B cell (primary cell): Measurements from ENCODE around the gene RBM17. TPM values are rescaled to one million over a fixed set of nuclear protein-coding genes. Genes with fewer than 3 reads are reported as not detected.

ENCODE experiments used
- ATAC-seq: fragments of 200-7000 bp; cut with Tn5 transposase; one replicate; pipeline ENCODE4 v1.10.0; 2021; ENCODE audit warnings: low read depth, mild to moderate bottlenecking, moderate number of reproducible peaks, moderate library complexity
- CTCF ChIA-PET: fragments of 350-600 bp; sonication (Branson Sonifier 250); formaldehyde crosslinking; loops from one replicate; lab custom pipeline; 2021; ENCODE audit warnings: antibody characterized with exemption, inconsistent platforms; lab: Charles Lee
- POLR2A ChIA-PET: fragments of 350-600 bp; sonication (Branson Sonifier 250); formaldehyde crosslinking; loops from one replicate; lab custom pipeline; 2021; ENCODE audit warnings: antibody characterized with exemption; lab: Charles Lee
- DNase-seq: peaks from one replicate; pipeline ENCODE4 v3.0.0; 2013
- H2AFZ ChIP-seq: 2 replicates; pipeline ENCODE4 v1.6.1; 2012; ENCODE audit warnings: mild to moderate bottlenecking, low read depth, low read length; ENCODE audit not compliant: insufficient read depth, poor library complexity, severe bottlenecking
- H3K27ac ChIP-seq, 2 donors: 1 replicate in 1 of 2; 2 replicates in 1 of 2; pipeline ENCODE4 v1.5.1; 2012 to 2013; ENCODE audit warnings: low read length in 2 of 2, mild to moderate bottlenecking in 2 of 2, moderate library complexity in 1 of 2
- H3K27me3 ChIP-seq, 4 experiments: fragments of 200-600 bp in 1 of 4; sonication (generic) in 1 of 4; replicated peaks in 1 of 4; 1 replicate in 2 of 4; 2 replicates in 2 of 4; pipeline versions ENCODE4 v1.6.1 to v1.7.0; 2013 to 2016; ENCODE audit warnings: low read length in 3 of 4, mild to moderate bottlenecking in 2 of 4, mixed read lengths in 1 of 4, moderate library complexity in 1 of 4; ENCODE audit not compliant: insufficient read depth in 4 of 4, control insufficient read depth in 3 of 4; ENCODE audit errors: control extremely low read depth in 1 of 4
- H3K36me3 ChIP-seq, 2 experiments: replicated peaks in 1 of 2; 1 replicate in 1 of 2; 2 replicates in 1 of 2; pipeline versions ENCODE4 v1.6.1 to v1.7.1; 2013; ENCODE audit warnings: low read length in 1 of 2; ENCODE audit not compliant: insufficient read depth in 2 of 2, control insufficient read depth in 1 of 2; ENCODE audit errors: control extremely low read depth in 1 of 2, extremely low read depth in 1 of 2
- H3K4me1 ChIP-seq, 2 donors: fragments of 200-600 bp in 1 of 2; sonication (generic) in 1 of 2; 1 replicate in 1 of 2; 2 replicates in 1 of 2; pipeline versions ENCODE4 v1.5.1 to v1.6.1; 2013 to 2017; ENCODE audit warnings: low read length in 2 of 2; ENCODE audit not compliant: control insufficient read depth in 2 of 2, insufficient read depth in 2 of 2
- H3K4me2 ChIP-seq: replicated peaks from 2 replicates; pipeline ENCODE3; 2012; ENCODE audit warnings: mild to moderate bottlenecking, low read depth, low read length; ENCODE audit not compliant: poor library complexity, severe bottlenecking
- H3K4me3 ChIP-seq, 5 experiments: fragments of 200-600 bp in 1 of 5; sonication (generic) in 1 of 5; 1 replicate in 3 of 5; 2 replicates in 2 of 5; pipeline versions ENCODE4 v1.5.1 to v1.7.0; 2011 to 2016; ENCODE audit warnings: low read length in 4 of 5, mild to moderate bottlenecking in 4 of 5, low read depth in 2 of 5, control low read depth in 1 of 5, moderate library complexity in 1 of 5; ENCODE audit not compliant: insufficient read depth in 1 of 5; ENCODE audit errors: control extremely low read depth in 1 of 5, extremely low read depth in 1 of 5
- H3K79me2 ChIP-seq: fragments of 200-600 bp; sonication (generic); one replicate; pipeline ENCODE4 v1.6.0; 2016; ENCODE audit warnings: low read length; ENCODE audit not compliant: control insufficient read depth, insufficient read depth
- H3K9ac ChIP-seq: fragments of 200-600 bp; sonication (generic); 2 replicates; pipeline ENCODE4 v1.6.1; 2017; ENCODE audit warnings: mild to moderate bottlenecking, low read length, moderate library complexity
- H3K9me3 ChIP-seq, 3 donors: one replicate each; pipeline versions ENCODE4 v1.6.1 to v1.7.1; 2013; ENCODE audit warnings: low read length in 2 of 3; ENCODE audit not compliant: control insufficient read depth in 2 of 3, insufficient read depth in 1 of 3; ENCODE audit errors: control extremely low read depth in 1 of 3
- H4K20me1 ChIP-seq: 2 replicates; pipeline ENCODE4 v1.6.0; 2012; ENCODE audit warnings: mild to moderate bottlenecking, low read length; ENCODE audit not compliant: insufficient read depth, control insufficient read depth, poor library complexity, severe bottlenecking
- H3K27ac Mint-ChIP-seq: one replicate; pipeline ENCODE4 v1.8.0; 2021; ENCODE audit warnings: mixed read lengths
- H3K27me3 Mint-ChIP-seq: one replicate; pipeline ENCODE4 v1.8.0; 2021; ENCODE audit warnings: mixed read lengths
- H3K4me1 Mint-ChIP-seq: one replicate; pipeline ENCODE4 v1.8.0; 2021; ENCODE audit warnings: mixed read lengths
- H3K4me3 Mint-ChIP-seq: one replicate; pipeline ENCODE4 v1.8.0; 2021; ENCODE audit warnings: mixed read lengths
- H3K9me3 Mint-ChIP-seq: one replicate; pipeline ENCODE4 v1.8.0; 2022; ENCODE audit warnings: mixed read lengths; ENCODE audit not compliant: insufficient read depth
- EZH2 ChIP-seq: IDR thresholded peaks from 2 replicates; pipeline ENCODE4 v1.6.1; 2012; ENCODE audit warnings: borderline replicate concordance, low read depth, mild to moderate bottlenecking, moderate library complexity, low read length; ENCODE audit not compliant: insufficient read depth, poor library complexity, severe bottlenecking
- WGBS: methylation state at CpG from one replicate; pipeline ENCODE4 v1.1.5; 2013; ENCODE audit warnings: missing lambda C conversion rate; ENCODE audit not compliant: insufficient coverage; 5-methylcytosine and 5-hydroxymethylcytosine counted together
- intact Hi-C: fragments of 100-400 bp; cut with micrococcal nuclease; formaldehyde crosslinking; loops from one replicate; pipeline ENCODE4 v1.10.0; 2022
- polyA plus RNA-seq: library from polyadenylated mRNA; depleted of rRNA; stranded (reverse); fragments of >200 nt; gene quantifications from 2 replicates; pipeline ENCODE4 v1.2.3, GENCODE V29; 2012
- total RNA-seq, 2 donors: library from RNA; stranded (reverse); fragments of 120-200 nt in 1 of 2; gene quantifications; 1 replicate in 1 of 2; 2 replicates in 1 of 2; pipeline versions ENCODE4 v1.2.3 to v1.2.4, GENCODE V29; 2013 to 2022
- TF ChIP-seq, protein P1 (sequence below): fragments of 200-600 bp; IDR thresholded peaks from one replicate; pipeline ENCODE4 v1.8.0; 2022; ENCODE audit warnings: antibody characterized with exemption, mild to moderate bottlenecking

Gene RBM17
- total and polyA plus RNA-seq, 2 donors (not counting 1 experiment from before 2014, with no cell fraction given) = 34.7 to 168 TPM

DNA sequence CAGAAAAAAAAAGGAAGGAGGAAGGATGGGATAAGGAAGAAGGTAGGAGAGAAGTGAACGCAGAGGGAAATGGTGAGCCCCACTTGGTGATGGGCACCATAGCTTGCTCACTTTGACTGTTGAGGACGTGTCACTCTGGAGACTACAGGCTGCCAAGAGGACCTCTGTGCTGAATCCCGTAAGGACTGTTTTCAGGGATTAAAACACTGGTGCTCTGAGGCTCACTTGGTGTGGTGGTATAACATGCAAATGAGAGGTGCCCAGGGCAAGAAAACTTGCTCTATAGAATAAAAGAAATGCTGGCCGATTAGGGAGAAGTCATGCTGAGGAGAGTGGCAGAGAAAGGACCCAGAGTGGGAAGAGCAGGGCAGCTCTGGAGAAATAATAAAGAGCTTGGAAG lies 21.4 kb upstream of the RBM17 start:
- Histone ChIP-seq H3K9ac (no peak overlapping the region), H2AFZ (peak overlapping the region; percentile 7), H3K27ac (no peak overlapping the region), H3K27me3 (no peaks in the 10 kb centered on the region), H3K9me3 (no peaks in the 10 kb centered on the region), H3K36me3 (no peaks in the 10 kb centered on the region), H3K4me3 (no peak overlapping the region), H3K4me1 (peaks cover 55 to 58% of the 10 kb centered on the region in 2 donors), H3K79me2 (no peaks in the 10 kb centered on the region), H3K4me2 (no peak overlapping the region), H4K20me1 (no peaks in the 10 kb centered on the region)
- Mint-ChIP-seq H3K27me3 (no peaks in the 10 kb centered on the region), H3K9me3 (no peaks in the 10 kb centered on the region), H3K27ac (peak overlapping the region; percentile 99), H3K4me3 (peak overlapping the region; percentile 33), H3K4me1 (peaks cover 80% of the 10 kb centered on the region)
- ChIA-PET CTCF (interaction anchor here (0.8 to 13.4 kb wide), 8 partner anchors 10 to 335 kb away, joined by 3 to 163 read pairs (median 13); partner anchors contain the start of genes ANKRD16 and FBH1), POLR2A (interaction anchor here (1.4 to 4.3 kb wide), 6 partner anchors 9 to 21 kb away, joined by 3 to 43 read pairs (median 8); no protein-coding TSS in a partner anchor)
- intact Hi-C loops = loop anchor here (5.0 kb wide), 2 partner anchors 55 to 90 kb away; partner anchors contain the start of gene IL15RA
- ATAC-seq (no peak), DNase-seq (no peak)
- no peak for TF ChIP-seq EZH2
- TF ChIP-seq, protein P1, sequence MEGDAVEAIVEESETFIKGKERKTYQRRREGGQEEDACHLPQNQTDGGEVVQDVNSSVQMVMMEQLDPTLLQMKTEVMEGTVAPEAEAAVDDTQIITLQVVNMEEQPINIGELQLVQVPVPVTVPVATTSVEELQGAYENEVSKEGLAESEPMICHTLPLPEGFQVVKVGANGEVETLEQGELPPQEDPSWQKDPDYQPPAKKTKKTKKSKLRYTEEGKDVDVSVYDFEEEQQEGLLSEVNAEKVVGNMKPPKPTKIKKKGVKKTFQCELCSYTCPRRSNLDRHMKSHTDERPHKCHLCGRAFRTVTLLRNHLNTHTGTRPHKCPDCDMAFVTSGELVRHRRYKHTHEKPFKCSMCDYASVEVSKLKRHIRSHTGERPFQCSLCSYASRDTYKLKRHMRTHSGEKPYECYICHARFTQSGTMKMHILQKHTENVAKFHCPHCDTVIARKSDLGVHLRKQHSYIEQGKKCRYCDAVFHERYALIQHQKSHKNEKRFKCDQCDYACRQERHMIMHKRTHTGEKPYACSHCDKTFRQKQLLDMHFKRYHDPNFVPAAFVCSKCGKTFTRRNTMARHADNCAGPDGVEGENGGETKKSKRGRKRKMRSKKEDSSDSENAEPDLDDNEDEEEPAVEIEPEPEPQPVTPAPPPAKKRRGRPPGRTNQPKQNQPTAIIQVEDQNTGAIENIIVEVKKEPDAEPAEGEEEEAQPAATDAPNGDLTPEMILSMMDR = no peak
- 91% methylated on average over 4 of the region's 4 CpGs for WGBS

DNA sequence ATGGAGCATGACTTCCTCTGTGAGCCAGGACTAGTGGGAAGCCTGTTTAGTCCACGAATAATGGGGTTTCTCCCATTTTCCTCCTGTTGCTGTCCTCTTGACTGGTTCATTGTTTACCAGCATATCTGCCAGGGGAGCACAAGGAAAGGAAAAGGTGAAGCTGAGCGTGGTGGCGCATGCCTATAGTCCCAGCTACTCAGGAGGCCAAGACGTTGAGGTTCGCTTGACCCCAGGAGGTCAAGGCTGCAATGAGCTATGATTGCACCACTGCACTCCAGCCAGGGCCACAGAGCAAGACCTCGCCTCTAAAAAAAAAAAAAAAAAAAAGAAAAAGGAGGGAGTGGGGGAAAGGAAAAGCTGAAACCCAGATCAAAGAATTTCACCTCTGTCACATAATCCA lies 20.8 kb upstream of the RBM17 start:
- H3K79me2 ChIP-seq = no peaks in the 10 kb centered on the region
- no peak overlapping the region for H2AFZ ChIP-seq
- POLR2A ChIA-PET = interaction anchor here (0.7 to 4.3 kb wide), 7 partner anchors 9 to 250 kb away, joined by 3 to 43 read pairs (median 11); no protein-coding TSS in a partner anchor
- H3K9ac ChIP-seq = no peak overlapping the region
- WGBS = 71% methylated on average over 5 of the region's 6 CpGs
- H3K9me3 Mint-ChIP-seq = no peaks in the 10 kb centered on the region
- H3K9me3 ChIP-seq = no peaks in the 10 kb centered on the region
- CTCF ChIA-PET = interaction anchor here (0.8 to 13.4 kb wide), 10 partner anchors 11 to 626 kb away, joined by 3 to 163 read pairs (median 5); partner anchors contain the start of genes ANKRD16 and FBH1
- peak overlapping the region in 1 of 5 experiments; percentile 40 for H3K4me3 ChIP-seq
- no peaks in the 10 kb centered on the region for H3K36me3 ChIP-seq
- H3K4me1 Mint-ChIP-seq = peaks cover 81% of the 10 kb centered on the region
- TF ChIP-seq, protein P1 = no peak
- TF ChIP-seq EZH2 = no peak
- H3K4me2 ChIP-seq = peak overlapping the region; percentile 61
- no peak for ATAC-seq
- H3K4me1 ChIP-seq = peaks cover 57 to 60% of the 10 kb centered on the region in 2 donors
- intact Hi-C loops = loop anchor here (5.0 kb wide), 2 partner anchors 56 to 91 kb away; partner anchors contain the start of gene IL15RA
- peak overlapping the region; percentile 99 for H3K27ac Mint-ChIP-seq
- no peaks in the 10 kb centered on the region for H4K20me1 ChIP-seq
- H3K27ac ChIP-seq = peak overlapping the region; percentile 13 to 91
- no peak for DNase-seq
- H3K4me3 Mint-ChIP-seq = peak overlapping the region; percentile 85
- no peaks in the 10 kb centered on the region for H3K27me3 ChIP-seq
- no peaks in the 10 kb centered on the region for H3K27me3 Mint-ChIP-seq
